AML-193 (cell line): Measurements from ENCODE around the gene UVRAG.

Experiments
- DNase-seq, 2 experiments: peaks; one replicate each; lab custom pipeline; 2025; lab: John Stamatoyannopoulos, UW

Gene UVRAG

DNA sequence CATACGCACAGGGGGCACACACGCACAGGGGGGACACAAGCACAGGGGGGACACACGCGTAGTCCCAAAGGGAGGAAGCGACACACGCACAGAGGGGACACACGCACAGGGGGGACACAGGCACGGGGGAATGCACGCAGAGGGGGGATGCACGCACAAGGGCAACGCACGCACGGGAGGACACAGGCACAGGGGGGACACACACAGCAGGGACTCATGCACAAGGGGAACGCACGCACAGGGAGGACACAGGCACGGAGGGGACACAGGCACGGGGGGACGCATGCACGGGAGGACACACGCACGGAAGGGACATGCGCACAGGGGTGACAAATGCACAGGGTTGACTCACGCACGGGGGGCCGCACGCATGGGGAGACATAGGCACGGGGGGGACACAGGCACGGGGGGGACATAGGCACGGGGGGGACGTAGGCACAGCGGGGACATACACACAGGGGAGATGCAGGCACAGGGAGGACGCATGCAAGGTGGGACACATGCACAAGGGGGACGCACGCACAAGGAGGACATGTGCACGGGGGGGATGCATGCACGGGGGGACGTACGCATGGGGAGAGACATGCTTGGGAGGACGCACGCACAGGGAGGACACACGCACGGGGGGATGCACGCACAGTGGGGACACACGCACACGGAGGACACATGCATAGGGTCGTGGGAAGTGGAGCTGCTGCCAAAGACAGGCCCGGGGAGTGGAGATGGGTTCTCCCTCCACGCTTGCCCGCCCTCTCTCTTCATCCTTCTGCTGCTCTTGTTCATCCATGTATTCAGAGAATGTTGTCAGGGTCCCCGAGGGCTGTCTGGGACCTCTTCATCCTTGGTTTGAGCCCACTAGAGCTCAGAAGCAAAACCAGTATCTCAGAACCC lies 350.1 kb downstream of the UVRAG start:
- DNase-seq: no peak

DNA sequence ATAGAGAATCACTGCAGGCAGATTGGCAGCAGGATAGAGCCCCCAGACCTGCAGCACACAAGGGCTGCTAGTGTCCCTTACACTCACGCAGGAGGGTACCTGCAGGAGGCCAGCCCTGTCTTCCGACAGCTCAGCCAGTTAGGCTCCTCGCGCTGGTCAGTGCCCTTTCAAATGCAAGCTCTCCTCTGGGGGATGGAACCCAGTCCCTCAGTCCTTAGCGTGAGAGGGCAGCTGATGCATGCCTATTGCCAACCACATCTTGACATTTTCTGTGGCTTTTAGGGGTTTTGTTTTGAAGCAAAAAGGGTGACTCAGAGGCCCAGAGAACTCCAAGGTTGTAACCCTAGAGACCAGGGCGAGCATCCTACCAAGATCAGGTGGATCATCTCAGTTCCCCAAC lies 351.3 kb downstream of the UVRAG start:
- DNase-seq: no peak

DNA sequence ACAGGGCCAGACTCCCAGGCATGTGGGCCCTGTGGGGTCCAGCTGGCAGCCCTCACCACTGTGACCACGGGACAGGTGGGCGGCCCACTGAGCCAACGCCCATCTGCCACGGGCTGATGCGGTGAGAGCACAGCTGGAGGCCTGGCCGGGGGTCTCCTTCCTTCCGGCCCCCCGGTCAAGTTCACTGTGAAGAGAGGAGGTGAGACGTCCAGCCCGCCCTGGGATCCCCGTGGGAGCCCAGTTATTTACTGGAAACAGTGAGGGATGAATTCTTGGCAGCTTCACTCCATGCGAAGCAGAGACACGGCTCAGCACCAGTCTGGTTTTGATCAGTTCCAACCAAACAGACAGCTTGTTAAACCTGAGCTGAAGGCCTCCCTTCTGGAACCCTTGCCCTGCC lies 352.6 kb downstream of the UVRAG start:
- no peak for DNase-seq

DNA sequence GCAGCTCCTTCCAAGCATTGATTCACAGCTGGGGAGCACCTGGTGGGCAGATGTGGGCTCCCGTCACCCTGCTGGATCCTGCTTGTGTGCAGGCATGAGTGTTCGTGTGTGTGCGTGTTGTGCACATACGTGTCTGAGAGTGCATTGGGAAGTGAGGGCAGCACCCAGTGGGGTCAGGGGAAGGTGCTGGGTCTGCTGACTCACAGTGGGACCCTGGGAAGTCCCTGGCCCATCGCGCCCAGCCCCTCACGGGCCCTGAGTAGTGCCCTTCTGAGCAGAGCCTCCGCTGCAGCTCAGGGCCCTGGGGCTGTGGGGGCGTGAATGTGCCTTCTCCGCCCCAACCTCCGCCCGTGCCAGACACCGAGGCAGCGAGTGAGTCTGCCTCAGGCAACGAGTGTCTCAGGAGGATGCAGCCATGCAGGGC lies 354.5 kb downstream of the UVRAG start:
- DNase-seq: no peak

DNA sequence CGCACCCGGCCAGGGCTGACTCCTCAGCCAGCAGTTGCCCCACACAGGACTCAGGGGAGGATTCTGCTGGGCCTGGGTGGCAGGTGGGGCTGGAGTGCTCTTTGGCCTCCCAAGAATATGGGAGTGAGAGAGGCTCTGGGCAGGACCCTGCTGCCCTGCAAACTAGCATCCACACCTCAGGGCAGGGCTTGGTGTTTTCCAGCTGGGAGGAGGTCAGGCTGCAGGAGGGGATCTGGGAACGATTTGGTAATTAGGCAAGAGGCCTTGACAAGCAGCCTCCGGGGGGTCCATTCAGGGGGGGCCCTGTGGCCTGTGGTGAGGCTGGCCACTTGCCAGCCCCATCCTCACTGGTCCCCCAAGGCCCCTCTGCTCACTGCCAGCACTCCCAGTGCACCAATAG lies 355.5 kb downstream of the UVRAG start:
- no peak for DNase-seq

DNA sequence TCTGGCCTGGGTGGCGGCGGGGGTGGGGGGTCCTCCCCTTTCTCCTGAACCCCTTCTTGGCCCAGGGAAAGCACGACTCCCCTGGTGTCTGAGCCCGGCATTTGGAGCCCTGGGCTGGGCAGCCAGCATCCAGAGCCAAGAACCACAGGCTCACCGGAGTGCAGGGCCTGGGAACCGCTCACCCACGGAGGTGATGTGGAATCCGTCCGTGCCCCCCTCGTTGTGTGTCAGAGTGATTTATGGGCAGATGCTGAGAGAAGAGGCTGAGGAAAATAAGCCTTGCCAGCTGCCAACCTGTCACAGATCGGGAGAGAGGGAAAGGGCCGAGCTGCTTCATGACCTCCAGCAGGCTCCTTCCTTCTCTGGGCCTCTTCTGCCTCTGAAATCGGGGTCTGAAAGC lies 357.6 kb downstream of the UVRAG start:
- DNase-seq: no peak

DNA sequence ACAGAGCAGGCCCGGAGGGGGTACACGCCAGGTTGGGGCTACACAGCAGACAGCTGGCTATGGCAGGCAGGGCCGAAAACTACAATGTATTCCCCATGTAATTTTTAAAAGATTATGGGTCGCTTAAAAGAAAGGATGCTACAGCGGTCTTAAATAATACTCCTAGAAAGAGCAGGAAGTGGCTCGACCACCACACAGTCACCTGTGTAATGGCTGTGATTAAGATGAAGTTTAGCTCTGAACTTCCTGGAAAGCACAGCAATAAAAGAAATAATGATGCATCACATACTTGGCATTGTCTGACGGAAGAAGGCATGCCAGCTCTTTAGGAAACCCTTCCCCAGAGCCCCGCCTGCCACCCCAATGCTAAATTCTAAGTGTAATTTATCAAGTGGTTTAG lies 358.7 kb downstream of the UVRAG start:
- no peak for DNase-seq

DNA sequence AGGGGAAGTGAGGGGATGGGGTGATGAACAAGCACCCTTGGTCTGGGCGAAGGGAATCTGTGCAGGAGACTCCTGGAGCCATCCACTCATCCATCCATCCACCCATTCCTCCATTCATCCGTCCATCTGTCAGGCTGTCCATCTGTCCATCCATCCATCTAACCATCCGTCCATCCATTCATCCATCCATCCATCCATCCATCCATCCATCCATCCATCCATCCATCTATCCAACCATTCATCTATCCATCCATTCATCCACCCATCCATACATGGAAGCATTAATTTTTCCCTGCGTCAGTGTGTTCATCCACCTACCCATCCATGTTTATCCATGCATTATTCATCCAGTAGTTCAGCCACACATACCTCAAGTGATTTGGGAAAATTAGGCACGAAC lies 359.3 kb downstream of the UVRAG start:
- DNase-seq: no peak

DNA sequence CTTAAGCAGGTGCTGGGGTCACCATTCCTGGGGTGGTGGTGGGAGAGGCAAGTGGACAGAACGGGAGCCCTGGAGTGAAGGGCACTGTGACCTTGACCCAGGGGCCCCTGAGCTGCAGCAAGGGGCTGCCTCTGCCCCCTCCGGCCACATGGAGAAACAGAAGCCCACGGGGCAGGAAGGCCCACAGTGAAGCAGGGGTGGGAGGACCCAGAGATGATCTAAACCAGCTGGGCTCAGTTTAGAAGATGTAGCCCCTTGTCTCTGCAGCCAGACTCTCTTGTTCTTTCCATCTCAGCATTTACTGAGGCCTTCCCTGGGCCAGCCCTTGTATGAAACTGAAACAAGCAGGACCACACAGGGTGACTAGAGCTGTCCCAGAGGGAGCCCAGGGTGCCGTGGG lies 360.8 kb downstream of the UVRAG start:
- DNase-seq: no peak

DNA sequence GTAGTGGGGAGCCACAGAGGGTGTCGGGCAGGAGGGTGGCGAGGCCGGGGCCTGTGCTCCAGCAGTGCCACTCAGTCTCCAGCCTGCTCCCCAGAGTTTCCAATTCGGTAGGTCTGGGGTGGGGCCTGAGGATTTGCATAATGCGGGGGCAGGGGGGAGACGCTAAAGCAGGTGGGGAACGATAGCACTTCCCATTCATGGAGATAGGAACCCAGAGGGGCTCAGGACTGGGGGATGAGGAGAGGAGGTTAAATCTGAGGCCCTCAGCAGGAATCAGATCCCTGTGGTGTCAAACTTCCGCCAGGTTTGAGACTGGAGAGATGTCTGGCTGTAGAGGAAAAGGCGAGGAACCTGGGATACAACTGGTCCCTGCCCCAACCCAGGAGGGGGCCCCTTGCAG lies 361.5 kb downstream of the UVRAG start:
- no peak for DNase-seq

DNA sequence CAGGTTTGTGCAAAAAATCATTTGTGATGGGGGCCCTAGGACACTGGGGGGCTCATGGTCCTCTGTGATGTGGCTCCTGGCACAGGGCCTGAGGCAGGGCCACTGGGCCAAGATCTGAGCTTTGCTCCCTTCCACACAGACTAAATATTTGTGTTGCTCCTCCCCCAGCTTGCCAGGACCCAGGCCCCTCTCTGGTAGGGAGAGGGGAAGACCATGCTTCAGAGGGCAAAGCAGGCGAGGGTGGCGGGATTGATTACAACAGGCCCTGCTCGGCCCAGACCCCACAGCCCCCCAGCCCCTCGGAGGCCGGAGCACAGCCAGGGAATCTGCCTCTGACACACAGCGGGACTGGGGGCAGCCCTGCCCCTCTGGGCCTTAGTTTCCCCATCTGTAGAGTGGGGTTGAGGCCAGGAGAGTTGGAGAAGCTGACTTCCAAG lies 362.3 kb downstream of the UVRAG start:
- no peak for DNase-seq

DNA sequence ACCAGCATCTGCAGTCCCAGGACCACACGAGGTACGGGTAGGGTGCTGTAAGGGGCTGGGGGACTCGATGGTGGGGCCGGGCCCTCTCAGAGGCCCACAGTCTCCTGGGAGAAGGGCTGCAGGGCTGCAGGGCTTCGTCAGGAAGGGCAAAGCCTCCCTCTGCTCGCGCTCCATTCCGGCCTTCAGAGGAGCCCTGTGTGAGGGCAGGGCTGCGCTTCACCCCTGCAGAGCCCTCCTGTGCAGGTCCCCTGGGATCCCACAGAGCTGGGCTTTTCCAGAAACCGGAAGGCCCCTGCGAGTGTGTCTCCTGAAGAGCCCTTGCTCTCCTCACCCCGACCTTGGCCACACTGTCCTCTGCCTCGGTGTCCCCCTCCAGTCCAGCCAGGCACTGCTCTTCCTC lies 364.1 kb downstream of the UVRAG start:
- DNase-seq: no peak

DNA sequence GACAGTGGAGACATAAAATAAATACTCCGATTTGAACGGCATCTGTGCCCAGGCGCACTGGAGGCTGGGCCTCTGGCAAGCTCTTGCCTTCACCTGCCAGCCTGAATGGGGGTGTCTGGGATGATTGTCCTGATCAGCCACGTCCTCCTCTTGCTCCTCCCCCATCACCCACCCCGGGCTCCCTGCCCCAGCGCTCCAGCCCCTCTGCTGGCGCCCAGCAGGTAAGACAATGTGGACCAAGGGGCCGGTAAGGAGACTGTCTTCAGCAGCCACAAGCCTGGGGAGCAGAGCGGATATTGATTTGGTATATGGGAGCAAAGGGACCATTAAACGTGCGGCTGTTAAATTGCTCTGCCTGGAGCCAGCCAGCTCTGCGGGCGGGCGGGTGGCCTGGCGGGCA lies 366.4 kb downstream of the UVRAG start:
- no peak for DNase-seq

DNA sequence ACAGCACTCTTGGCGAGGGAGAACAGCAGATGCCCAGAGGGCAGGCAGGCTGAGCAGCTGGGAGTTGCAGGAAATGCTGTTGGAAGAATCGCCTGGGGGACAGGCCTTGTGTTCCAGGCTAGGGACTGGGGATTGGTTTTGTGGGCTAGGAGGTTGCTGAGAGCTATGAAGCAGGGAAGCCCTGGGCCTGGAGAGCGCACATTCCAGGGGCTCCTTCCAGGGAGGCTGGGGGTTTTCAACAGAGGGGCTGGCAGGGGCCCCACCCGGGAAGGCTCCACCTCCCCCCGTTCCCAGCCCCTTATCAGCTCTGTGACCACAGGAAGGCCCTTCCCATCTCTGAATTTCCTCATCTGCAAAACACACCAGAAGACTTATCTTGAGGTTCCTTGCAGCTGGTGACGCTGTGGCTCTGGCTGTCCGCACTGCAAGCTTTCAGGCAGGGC lies 369.6 kb downstream of the UVRAG start:
- DNase-seq: no peak

DNA sequence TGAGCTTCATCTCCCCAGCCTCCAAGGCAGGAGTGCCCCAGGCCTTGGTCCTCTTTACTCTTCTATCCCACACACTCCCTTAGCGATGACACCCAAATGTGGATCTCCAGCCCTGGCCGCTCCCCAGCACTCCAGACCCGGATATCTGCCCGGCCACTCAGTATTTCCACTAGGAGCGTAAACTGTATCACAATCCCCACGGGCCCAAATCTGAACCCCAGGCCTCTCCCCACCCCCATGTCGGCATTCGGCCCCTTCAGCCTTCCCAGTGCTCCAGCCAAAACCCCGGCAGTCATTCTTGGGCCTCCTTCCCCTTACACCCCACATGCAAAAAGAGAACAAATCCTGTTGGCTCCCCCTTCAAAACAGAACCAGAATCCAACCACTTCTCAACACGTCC lies 370.5 kb downstream of the UVRAG start:
- DNase-seq: no peak

DNA sequence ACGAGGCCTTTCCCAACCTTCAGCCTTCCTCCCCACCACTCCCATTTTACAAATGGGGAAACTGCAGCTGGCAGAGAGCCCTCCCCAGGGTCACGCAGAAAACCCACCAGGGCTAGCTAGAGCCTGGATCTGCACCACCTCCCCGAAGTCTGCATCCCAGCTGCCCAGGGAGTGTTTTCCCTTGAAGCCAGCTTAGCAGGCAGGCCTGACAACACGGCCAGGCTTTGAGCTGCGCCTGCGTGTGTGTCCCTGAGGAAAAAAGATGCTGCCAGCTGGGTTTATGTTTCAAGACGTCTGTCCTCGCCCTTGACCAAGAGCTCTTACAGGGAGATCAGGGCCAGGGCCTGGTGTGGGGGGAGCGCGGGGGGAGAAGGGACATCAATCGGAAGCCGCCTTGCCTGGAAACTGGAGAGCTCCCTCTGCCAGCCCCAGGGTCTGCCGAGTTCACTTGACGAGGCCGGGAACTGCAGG lies 371.0 kb downstream of the UVRAG start:
- DNase-seq: no peak

DNA sequence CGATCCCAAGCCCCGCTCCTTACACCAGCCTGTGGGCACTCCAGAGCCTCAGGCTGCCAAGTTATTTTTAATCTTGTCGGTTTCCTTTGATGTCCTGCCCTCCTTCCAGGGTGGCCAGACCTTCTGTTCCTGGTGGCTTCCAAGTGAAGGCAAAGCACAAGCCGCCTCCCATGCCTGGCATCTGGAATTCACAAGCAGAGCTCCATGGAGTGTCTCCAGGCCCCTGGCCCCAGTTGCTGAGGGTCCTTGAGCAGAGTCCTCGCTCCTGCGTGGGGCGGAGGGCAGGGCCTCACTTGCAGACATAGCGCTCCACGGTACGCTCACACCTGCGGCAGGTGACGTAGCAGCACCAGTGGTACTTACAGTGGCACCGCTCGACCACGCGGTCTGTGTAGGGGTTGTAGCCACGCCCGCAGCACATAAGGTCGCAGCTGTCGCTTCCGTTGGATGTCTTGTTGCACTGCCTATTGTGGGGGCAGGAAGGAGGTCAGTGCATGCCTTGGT lies 371.8 kb downstream of the UVRAG start:
- DNase-seq: no peak

DNA sequence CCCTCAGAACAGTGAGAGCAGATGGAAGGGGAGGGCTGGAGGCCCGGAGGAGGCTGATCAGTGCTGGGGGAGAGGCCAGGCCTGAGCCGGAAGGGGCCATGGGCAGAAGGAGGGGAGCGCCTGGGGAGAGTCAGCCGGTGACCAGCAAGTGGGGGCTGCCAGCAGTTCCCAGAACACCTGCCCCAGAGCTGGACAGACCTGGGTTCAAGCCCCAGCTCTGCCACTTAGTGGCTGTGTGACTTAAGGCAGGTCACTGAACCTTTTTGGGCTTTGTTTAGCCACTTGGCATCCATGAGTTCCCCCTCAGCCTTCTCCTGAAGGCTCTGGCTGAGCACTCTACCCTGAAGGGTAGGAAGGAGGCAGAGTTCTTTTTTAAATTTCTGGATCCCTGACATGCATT lies 373.9 kb downstream of the UVRAG start:
- DNase-seq: no peak

DNA sequence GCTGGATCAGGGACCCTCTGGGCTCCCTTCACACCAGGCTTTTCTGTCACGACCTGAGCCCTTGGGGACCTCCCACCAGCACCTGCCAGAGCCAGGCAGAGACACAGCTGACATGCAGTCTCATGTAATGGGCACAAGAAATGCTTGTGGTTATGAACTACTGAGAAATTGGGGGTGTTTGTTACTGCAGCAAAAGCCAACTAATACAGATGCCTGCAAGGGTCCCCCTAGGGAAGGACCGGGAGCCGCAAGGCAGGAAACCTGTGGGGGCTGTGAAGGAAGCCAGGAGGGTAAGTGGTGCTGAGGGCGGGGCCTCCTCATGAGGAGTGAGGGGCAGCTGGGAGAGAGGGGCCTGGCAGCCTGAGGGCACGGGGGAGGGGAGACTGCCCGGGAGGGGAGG lies 374.7 kb downstream of the UVRAG start:
- no peak for DNase-seq

DNA sequence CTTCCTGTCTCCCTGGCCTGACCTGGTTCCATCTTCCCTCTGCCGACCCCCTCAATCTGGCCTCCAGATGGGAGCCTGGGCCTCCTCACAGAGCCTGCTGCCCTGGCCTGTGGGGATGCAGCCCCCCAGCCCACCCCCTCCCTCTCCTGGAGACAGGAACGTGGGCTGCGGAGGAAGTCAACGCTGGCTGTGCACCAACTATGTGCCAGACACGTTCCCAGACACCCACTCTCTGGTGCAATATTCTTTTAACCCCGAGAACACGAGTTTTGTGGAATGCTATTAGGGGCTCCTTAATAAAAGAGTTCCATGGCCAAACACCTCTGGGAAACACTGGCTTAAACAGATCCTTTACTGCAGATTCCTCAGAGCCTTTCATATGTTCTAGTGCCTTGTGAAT lies 375.4 kb downstream of the UVRAG start:
- no peak for DNase-seq
